Gastroesophageal sphincter (tissue), 3 donors: ENCODE data around the gene TENM3.

Experiments
- POLR2A ChIP-seq, 2 donors: fragments of 450-650 bp; IDR thresholded peaks; one replicate each; pipeline ENCODE4 v1.6.1; 2017; ENCODE audit warnings: antibody characterized with exemption in 2 of 2, mild to moderate bottlenecking in 2 of 2, moderate library complexity in 1 of 2
- POLR2AphosphoS5 ChIP-seq: sonication (generic); formaldehyde crosslinking; IDR thresholded peaks from one replicate; pipeline ENCODE4 v1.6.1; 2017; ENCODE audit warnings: antibody characterized with exemption
- TF ChIP-seq, protein P1 (sequence below), 4 experiments: fragments of 200-600 bp in 2 of 4; fragments of 450-650 bp in 2 of 4; sonication (generic) in 1 of 4; IDR thresholded peaks; one replicate each; pipeline ENCODE4 v1.5.1; 2017 to 2019; ENCODE audit warnings: antibody characterized with exemption in 4 of 4, mild to moderate bottlenecking in 2 of 4, moderate library complexity in 2 of 4

DNA sequence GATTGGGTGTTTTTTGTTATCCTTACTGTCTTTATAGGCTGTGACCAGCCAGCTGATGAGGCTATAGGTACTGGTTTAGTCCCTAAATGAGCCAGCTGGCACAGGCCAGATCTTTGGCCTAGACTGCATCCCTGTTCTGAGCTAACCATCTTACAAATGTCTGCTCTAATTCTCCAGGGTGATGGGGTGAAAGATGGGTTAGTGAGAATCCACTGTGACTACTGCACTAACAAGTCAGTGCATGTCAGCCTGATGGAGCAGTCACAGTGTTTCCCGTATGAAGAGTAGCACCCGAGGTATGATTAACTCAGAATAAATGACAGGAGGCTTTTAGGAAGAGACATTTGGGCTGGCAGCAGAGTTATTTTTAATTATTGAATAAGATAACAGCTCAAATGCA is 493.0 kb downstream of the TENM3 start:
- TF ChIP-seq, protein P1, sequence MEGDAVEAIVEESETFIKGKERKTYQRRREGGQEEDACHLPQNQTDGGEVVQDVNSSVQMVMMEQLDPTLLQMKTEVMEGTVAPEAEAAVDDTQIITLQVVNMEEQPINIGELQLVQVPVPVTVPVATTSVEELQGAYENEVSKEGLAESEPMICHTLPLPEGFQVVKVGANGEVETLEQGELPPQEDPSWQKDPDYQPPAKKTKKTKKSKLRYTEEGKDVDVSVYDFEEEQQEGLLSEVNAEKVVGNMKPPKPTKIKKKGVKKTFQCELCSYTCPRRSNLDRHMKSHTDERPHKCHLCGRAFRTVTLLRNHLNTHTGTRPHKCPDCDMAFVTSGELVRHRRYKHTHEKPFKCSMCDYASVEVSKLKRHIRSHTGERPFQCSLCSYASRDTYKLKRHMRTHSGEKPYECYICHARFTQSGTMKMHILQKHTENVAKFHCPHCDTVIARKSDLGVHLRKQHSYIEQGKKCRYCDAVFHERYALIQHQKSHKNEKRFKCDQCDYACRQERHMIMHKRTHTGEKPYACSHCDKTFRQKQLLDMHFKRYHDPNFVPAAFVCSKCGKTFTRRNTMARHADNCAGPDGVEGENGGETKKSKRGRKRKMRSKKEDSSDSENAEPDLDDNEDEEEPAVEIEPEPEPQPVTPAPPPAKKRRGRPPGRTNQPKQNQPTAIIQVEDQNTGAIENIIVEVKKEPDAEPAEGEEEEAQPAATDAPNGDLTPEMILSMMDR (IDR thresholded peaks at IDR 0.05): no peak
- TF ChIP-seq POLR2AphosphoS5: no peak
- TF ChIP-seq POLR2A (IDR thresholded peaks at IDR 0.05): no peak
